C4-2B (cell line): Measurements from ENCODE around the gene HRH1.
A peak's percentile ranks its signal among the peaks of the same experiment; 100 is the strongest.

Experiments used
- H3K27ac ChIP-seq: fragments of 450-650 bp; 2 replicates; pipeline ENCODE4 v1.5.1; 2017
- CTCF ChIP-seq: fragments of 450-650 bp; conservative IDR thresholded peaks from 2 replicates; pipeline ENCODE4 v1.5.1; 2017; ENCODE audit warnings: mild to moderate bottlenecking
- ZFX ChIP-seq: fragments of 450-650 bp; IDR thresholded peaks from 2 replicates; pipeline ENCODE4 v1.6.1; 2017

HRH1 gene

GRCh38 chr3:11145888-11146287 is 8.4 kb upstream of the HRH1 start:
- TF ChIP-seq ZFX (no peak), CTCF (no peak)
- H3K27ac ChIP-seq = no peak overlapping the region

GRCh38 chr3:11146773-11147660 is 7.3 kb upstream of the HRH1 start:
- no peak overlapping the region for H3K27ac ChIP-seq
- no peak for TF ChIP-seq CTCF

GRCh38 chr3:11150256-11150655 is 4.0 kb upstream of the HRH1 start:
- TF ChIP-seq CTCF (no peak), ZFX (no peak)
- H3K27ac ChIP-seq = no peak overlapping the region

GRCh38 chr3:11152301-11152700 is 2.0 kb upstream of the HRH1 start:
- TF ChIP-seq ZFX (no peak), CTCF (no peak)

GRCh38 chr3:11154953-11155325 is 646 bp downstream of the HRH1 start:
- TF ChIP-seq CTCF = no peak
- no peak for TF ChIP-seq ZFX
- no peak overlapping the region for H3K27ac ChIP-seq

More at GRCh38 chr3:11152301-11152700, 2.0 kb upstream of the HRH1 start:
- no peak overlapping the region for H3K27ac ChIP-seq

- peak; percentile 74 for TF ChIP-seq CTCF
- TF ChIP-seq ZFX = no peak
- H3K27ac ChIP-seq = no peak overlapping the region
These were observed 1.2 kb downstream of the HRH1 start for GRCh38 chr3:11155341-11156025.

- H3K27ac ChIP-seq = no peak overlapping the region
- TF ChIP-seq ZFX (no peak), CTCF (no peak)
These were observed 1.7 kb downstream of the HRH1 start for GRCh38 chr3:11156026-11156410.
